IgD-negative memory B cell (primary cell): ENCODE measurements around the gene CNOT1. TPM values are rescaled to one million over a fixed set of nuclear protein-coding genes. Genes with fewer than 3 reads are reported as not detected.
A peak's percentile ranks its signal among the peaks of the same experiment; 100 is the strongest.

Experiments used
- H3K27ac Mint-ChIP-seq, 3 donors: one replicate each; pipeline ENCODE4 v1.8.0; 2020 to 2022; ENCODE audit warnings: mild to moderate bottlenecking in 3 of 3, mixed read lengths in 3 of 3, moderate library complexity in 1 of 3
- H3K27me3 Mint-ChIP-seq: one replicate; pipeline ENCODE4 v1.8.0; 2021; ENCODE audit warnings: mixed read lengths
- H3K36me3 Mint-ChIP-seq: one replicate; pipeline ENCODE4 v1.8.0; 2020; ENCODE audit warnings: mild to moderate bottlenecking, mixed read lengths
- H3K4me1 Mint-ChIP-seq, 3 donors: one replicate each; pipeline ENCODE4 v1.8.0; 2020 to 2022; ENCODE audit warnings: mixed read lengths in 3 of 3, mild to moderate bottlenecking in 1 of 3
- H3K4me3 Mint-ChIP-seq, 4 donors: one replicate each; pipeline ENCODE4 v1.8.0; 2020 to 2022; ENCODE audit warnings: mild to moderate bottlenecking in 4 of 4, mixed read lengths in 4 of 4, moderate library complexity in 3 of 4
- H3K9me3 Mint-ChIP-seq, 3 donors: one replicate each; pipeline ENCODE4 v1.8.0; 2020 to 2021; ENCODE audit warnings: mixed read lengths in 3 of 3, mild to moderate bottlenecking in 1 of 3
- polyA plus RNA-seq: library from polyadenylated mRNA; unstranded; fragments of 300-500 nt; fragmentation: Illumina TruSeq; gene quantifications from one replicate; pipeline ENCODE4 v1.2.3, GENCODE V29; 2021

The CNOT1 gene
- polyA plus RNA-seq, 1 donor from 2014 or later = 80.9 TPM

DNA sequence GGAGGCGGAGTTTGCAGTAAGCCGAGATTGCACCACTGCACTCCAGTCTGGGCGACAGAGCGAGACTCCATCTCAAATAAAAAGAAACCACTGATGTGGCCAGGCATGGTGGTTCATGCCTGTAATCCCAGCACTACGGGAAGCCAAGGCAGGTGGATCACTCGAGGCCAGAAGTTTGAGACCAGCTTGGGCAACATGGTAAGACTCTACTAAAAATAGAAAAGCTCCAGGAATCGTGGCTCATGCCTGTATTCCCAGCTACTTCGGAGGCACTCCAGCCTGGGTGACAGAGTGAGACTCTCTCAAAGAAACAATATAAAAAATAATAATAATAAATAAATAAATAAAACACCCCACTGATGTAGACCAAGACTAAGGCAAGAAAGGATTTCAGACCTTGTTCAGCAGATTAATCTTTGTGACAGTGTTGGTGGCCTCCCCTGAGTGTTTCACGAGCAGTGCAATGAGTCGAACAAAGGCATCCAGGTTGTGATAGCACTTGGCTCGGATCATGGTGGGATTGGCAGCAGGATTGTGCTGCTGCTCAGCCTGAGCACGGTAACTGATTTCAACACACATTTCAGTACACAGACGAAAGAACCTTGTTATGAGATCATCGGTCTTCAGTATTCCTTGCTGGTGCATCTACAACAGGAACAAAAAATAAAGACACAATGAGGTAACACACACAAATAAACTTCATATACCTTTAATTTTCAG is 95.7 kb downstream of the CNOT1 start:
- Mint-ChIP-seq H3K4me3 (no peak overlapping the region), H3K4me1 (peaks cover 0 to 3% (median 3%) of the 10 kb centered on the region in 3 donors), H3K36me3 (peaks cover 4% of the 10 kb centered on the region), H3K27me3 (no peaks in the 10 kb centered on the region), H3K27ac (no peak overlapping the region), H3K9me3 (no peaks in the 10 kb centered on the region)

DNA sequence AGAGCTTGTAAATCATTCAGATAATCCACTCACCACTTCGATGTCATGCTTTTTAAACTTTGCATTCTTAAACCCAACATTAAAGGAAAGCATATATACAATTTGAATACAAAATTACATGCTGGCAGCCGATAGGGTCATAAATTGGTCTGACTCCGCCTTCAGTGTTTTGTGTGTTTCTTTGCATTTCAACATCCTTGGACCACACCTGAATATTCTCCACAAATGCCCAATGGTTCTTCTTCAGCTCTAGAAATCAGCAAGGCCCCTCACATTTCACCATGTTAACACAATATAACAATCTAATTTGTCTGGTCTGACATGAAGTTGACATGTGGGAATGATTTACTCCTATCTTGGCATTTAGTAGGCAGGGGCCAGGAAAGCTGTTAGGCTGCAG is 97.2 kb downstream of the CNOT1 start:
- no peaks in the 10 kb centered on the region for H3K27me3 Mint-ChIP-seq
- H3K36me3 Mint-ChIP-seq = peaks cover 6% of the 10 kb centered on the region

DNA sequence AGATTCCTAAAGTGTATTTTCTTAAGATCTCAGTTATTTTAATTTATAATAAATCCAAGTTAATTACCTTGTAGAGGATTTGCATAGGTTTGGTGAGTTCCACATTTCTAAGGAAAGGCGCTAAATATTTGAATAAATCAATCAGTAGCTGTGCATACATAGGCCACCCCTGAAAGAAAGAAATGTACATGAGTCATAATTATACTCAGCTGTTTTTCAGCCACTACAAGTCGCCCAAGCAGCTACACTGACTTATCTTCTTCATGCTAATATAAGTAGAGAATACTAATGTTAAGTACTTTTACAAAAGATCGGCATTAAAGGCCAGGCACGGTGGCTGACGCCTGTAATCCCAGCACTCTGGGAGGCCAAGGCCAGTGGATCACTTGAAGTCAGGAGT is 99.4 kb downstream of the CNOT1 start:
- Mint-ChIP-seq H3K4me1 (peaks cover 0 to 5% (median 2%) of the 10 kb centered on the region in 3 donors), H3K4me3 (no peak overlapping the region), H3K27me3 (no peaks in the 10 kb centered on the region), H3K36me3 (peaks cover 6% of the 10 kb centered on the region), H3K27ac (no peak overlapping the region), H3K9me3 (no peaks in the 10 kb centered on the region)

More for the DNA sequence above, 97.2 kb downstream of the CNOT1 start:
- H3K4me3 Mint-ChIP-seq = no peak overlapping the region
- H3K4me1 Mint-ChIP-seq = peaks cover 0 to 5% (median 3%) of the 10 kb centered on the region in 3 donors
- H3K9me3 Mint-ChIP-seq = no peaks in the 10 kb centered on the region
- H3K27ac Mint-ChIP-seq = no peak overlapping the region

DNA sequence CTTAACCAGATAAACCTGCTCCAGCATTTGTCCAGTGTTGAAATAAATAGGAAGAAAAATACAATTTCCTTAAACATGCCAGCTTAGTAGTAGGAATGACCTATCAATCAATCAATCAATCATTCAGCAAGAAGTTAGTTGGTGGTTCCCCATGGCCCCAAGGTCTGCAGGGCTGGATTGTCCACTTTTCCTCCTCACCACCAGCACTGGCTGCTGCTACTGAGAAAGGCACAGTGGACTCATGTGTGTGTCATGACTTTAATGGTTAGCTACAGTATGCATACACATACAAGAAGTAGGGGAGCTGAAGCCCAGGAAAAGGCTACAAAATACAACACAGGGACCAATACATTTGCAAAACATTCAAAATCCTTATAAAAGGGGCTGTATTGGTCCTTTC is 109.9 kb downstream of the CNOT1 start:
- Mint-ChIP-seq H3K4me1 (peaks cover 10 to 16% (median 11%) of the 10 kb centered on the region in 3 donors), H3K9me3 (no peaks in the 10 kb centered on the region), H3K27ac (peak overlapping the region in 1 of 3 donors; percentile 27), H3K4me3 (peak overlapping the region in 1 of 4 donors; percentile 29), H3K27me3 (no peaks in the 10 kb centered on the region), H3K36me3 (no peaks in the 10 kb centered on the region)

DNA sequence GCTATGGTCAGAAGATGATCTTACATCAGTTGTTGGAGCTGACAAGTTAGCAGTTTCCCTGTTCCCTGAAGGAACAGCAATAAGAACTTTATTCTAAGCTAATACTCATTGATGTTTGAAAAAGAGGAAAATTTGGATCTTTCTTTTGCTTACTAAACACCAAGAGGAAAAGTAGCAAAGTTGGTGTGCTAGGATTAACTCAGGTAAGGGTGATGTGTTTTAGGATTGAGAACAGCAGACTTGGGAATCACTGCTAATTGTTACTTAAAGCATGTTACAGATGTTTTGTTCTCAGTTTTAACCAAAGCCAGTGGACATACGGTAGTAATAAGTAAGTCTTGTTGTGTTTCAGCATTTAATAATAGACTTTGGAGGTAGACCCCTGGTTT is 110.7 kb downstream of the CNOT1 start:
- no peaks in the 10 kb centered on the region for H3K27me3 Mint-ChIP-seq
- no peaks in the 10 kb centered on the region for H3K36me3 Mint-ChIP-seq
- no peaks in the 10 kb centered on the region for H3K9me3 Mint-ChIP-seq
- H3K27ac Mint-ChIP-seq = peak overlapping the region; percentile 31 to 56 (median 51)
- H3K4me1 Mint-ChIP-seq = peaks cover 11 to 18% (median 13%) of the 10 kb centered on the region in 3 donors
- H3K4me3 Mint-ChIP-seq = peak overlapping the region in 1 of 4 donors; percentile 79

DNA sequence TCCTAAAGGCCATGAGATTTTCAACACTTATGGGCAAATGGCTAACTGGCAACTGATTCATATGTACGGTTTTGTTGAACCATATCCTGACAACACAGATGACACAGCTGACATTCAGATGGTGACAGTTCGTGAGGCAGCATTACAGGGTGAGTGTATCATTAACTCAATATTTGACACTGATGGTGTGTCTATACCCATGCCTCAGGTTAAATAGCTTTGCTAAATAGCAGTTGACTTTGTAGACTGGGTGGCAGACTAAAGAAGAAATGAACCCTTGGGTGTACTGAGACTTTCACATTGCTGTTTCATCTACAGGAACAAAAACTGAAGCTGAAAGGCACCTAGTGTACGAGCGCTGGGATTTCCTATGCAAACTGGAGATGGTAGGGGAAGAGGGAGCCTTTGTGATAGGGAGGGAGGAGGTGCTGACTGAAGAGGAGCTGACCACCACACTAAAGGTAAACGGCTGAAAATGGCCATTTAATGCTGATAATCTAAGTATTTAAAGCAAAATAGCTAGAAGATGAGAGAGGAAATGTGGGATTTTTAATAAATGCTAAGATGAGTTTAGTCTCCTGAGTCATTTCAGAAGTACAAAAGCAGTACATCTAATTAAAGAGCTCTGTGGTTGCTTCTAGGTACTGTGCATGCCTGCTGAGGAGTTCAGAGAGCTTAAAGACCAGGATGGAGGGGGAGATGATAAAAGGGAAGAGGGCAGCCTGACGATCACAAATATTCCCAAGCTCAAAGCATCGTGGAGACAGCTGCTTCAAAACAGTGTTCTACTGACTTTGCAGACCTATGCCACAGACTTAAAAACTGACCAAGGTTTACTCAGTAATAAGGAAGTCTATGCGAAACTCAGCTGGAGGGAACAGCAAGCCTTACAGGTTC is 111.3 kb downstream of the CNOT1 start:
- Mint-ChIP-seq H3K4me1 (peaks cover 11 to 20% (median 13%) of the 10 kb centered on the region in 3 donors), H3K9me3 (no peaks in the 10 kb centered on the region), H3K27me3 (no peaks in the 10 kb centered on the region), H3K27ac (peak overlapping the region; percentile 51 to 78 (median 56)), H3K36me3 (no peaks in the 10 kb centered on the region), H3K4me3 (peak overlapping the region in 1 of 4 donors; percentile 79)

DNA sequence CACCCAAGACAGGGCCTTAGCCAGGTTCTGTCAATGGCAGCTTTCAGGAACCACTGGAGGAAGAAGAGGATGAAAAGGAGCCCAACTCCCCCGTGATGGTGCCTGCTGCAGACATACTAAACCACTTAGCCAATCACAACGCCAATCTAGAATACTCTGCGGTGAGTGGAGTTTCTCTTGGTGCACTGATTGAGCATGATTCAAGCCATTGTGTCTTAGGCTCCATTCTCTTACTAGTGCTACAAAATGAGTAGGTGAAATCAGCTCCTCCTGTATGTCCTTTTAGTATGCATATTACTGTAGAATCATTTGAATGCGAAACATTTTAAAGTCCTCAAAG is 112.9 kb downstream of the CNOT1 start:
- H3K4me3 Mint-ChIP-seq = peak overlapping the region; percentile 70 to 94 (median 82)
- no peaks in the 10 kb centered on the region for H3K36me3 Mint-ChIP-seq
- peak overlapping the region in 2 of 3 donors; percentile 13 to 64 for H3K27ac Mint-ChIP-seq

DNA sequence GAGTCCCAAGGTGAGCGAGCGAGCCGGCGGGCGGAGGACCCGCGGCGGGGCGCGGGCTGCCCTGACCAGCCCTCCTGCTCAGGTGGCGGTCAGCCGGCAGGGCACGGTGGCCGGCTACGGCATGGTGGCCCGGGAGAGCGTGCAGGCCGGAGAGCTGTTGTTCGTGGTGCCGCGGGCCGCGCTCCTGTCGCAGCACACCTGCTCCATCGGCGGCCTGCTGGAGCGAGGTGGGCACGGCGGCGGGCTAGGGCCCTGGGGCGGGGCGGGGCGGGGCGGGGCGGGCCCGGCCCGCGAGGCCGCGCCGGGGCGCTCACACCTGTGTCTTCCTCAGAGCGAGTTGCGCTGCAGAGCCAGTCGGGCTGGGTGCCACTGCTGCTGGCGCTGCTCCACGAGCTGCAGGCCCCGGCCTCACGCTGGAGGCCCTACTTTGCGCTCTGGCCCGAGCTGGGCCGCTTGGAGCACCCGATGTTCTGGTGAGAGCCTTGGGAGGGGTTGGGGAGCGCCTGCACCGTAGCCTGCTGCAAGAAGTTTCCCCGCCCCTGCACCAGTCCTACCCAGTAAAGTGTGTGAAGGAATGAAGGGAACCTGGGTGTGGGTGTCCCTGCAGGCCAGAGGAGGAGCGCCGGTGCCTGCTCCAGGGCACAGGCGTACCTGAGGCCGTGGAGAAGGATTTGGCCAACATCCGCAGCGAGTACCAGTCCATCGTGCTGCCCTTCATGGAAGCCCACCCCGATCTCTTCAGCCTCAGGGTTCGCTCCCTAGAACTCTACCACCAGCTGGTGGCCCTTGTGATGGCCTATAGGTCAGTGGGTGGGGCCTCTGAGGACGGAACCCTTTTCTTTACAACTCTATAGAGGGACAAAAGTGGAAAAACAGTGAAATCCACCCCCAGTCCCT is 113.5 kb downstream of the CNOT1 start:
- H3K36me3 Mint-ChIP-seq = no peaks in the 10 kb centered on the region
- peak overlapping the region in 2 of 3 donors; percentile 89 to 91 for H3K27ac Mint-ChIP-seq
- H3K27me3 Mint-ChIP-seq = no peaks in the 10 kb centered on the region
- H3K4me1 Mint-ChIP-seq = peaks cover 11 to 20% (median 19%) of the 10 kb centered on the region in 3 donors
- H3K4me3 Mint-ChIP-seq = peak overlapping the region; percentile 90 to 95 (median 94)
- H3K9me3 Mint-ChIP-seq = no peaks in the 10 kb centered on the region

More for the DNA sequence above, 112.9 kb downstream of the CNOT1 start:
- no peaks in the 10 kb centered on the region for H3K9me3 Mint-ChIP-seq
- H3K27me3 Mint-ChIP-seq = no peaks in the 10 kb centered on the region
- peaks cover 11 to 20% (median 19%) of the 10 kb centered on the region in 3 donors for H3K4me1 Mint-ChIP-seq

DNA sequence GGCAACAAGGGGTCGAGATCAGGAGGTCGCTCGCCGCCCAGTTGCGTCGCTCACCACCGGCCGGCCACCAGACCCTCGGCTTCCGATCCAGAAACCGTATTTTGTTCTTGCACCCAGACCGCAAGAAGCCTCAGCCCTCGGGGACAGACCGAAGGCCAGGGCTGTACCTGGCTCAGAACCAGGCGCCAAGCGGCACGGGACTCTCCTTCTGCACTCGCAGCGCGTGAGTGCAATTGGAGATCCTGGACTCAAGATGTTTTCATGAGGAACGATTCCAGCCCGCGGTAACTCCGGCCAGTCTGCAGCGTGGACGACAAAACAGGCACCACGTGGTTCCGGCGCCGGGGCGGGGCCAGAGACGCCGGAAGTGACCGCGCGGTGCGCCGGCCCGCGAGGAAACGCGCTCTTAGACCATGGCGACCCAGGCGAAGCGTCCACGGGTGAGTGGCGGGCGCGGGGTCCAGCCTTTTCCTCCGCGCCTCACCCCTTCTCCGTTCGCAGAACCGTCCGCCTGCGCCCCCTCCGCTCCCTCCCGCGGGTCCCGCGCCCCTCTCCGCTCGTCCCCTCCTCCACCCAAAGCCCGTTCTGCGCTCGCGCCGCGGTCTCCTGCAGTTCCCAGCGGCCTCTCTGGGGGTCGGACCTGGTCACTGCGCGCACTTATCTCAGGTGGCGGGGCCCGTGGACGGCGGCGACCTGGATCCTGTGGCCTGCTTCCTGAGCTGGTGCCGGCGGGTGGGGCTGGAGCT is 114.3 kb downstream of the CNOT1 start, which contains the start of gene SETD6:
TSS of gene SETD6 (plus strand) at position 393 of the 746 bp plus-strand sequence. CDS start at position 414, 21 bp downstream.
- Mint-ChIP-seq H3K27me3 (no peaks in the 10 kb centered on the region), H3K4me1 (peaks cover 11 to 20% (median 19%) of the 10 kb centered on the region in 3 donors), H3K27ac (peak within 1 kb of the TSS; percentile 89 to 97 (median 96)), H3K9me3 (no peaks in the 10 kb centered on the region), H3K36me3 (no peaks in the 10 kb centered on the region), H3K4me3 (peak within 1 kb of the TSS; percentile 90 to 95 (median 94))

DNA sequence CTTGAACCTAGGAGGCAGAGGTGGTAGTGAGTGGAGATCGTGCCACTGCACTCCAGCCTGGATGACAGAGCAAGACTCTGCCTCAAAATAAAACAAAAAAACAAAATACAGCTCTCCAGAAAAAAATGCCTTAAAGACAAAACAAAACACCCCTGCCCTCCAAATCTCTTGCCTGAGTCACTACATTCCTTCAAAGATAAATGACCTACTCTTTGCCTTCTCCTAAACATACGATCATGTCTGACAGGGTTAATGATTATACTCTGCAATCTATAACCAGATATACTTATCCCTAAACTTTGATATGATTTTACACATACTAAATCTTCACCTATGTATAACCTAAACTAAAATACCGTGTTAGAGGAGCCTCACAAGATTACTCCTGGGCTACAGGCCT is 115.8 kb downstream of the CNOT1 start:
- H3K4me3 Mint-ChIP-seq = peak overlapping the region in 1 of 4 donors; percentile 95
- H3K4me1 Mint-ChIP-seq = peaks cover 11 to 20% (median 19%) of the 10 kb centered on the region in 3 donors
- no peaks in the 10 kb centered on the region for H3K36me3 Mint-ChIP-seq
- H3K27me3 Mint-ChIP-seq = no peaks in the 10 kb centered on the region
- H3K27ac Mint-ChIP-seq = peak overlapping the region in 2 of 3 donors; percentile 19 to 89
- H3K9me3 Mint-ChIP-seq = no peaks in the 10 kb centered on the region

DNA sequence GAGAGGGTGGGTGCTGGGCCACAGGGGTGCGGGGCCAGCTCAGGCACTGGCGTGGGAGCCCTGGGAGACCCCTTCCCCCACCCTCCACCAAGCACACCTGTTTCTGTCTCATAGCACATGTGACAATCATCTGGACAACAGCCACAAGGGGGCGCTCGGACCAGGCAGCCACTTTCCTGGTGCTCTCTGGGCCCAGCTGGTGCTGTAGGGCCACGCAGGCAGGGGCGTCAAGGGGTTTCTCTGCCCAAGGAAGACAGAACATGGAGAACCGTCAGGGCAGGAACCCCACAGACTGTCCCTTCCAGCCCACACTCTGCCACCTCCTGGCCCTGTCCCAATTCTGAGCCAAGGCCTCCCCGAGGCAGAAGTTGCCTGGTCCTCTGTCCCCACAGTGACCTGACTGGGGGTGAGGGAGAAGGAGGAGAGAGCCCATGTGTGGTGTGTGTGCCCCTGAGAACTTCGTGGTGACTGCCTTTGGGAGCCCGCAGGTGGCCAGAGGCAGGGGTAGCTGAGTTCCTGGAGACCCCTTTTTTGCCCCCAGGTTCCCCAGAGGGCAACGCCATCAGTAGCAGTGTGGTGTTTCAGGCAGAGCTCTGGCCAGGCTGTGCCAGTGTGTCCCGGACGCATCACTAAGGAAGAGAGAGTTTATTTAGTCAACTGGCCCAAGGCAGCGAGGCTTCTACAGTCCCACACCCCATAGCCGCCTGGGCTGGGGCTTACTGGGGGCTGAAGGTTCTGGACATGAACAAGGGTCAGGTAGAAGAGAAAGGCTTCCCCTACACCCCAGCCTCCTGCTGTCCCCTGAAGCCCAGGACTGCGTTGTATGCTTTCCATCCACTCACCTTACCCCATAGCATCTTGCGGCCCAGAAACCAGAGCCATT is 117.5 kb downstream of the CNOT1 start:
- peak overlapping the region in 2 of 4 donors; percentile 44 to 95 for H3K4me3 Mint-ChIP-seq
- H3K27me3 Mint-ChIP-seq = no peaks in the 10 kb centered on the region
- H3K27ac Mint-ChIP-seq = peak overlapping the region in 1 of 3 donors; percentile 89
- H3K36me3 Mint-ChIP-seq = no peaks in the 10 kb centered on the region
- no peaks in the 10 kb centered on the region for H3K9me3 Mint-ChIP-seq
- H3K4me1 Mint-ChIP-seq = peaks cover 7 to 19% (median 17%) of the 10 kb centered on the region in 3 donors

DNA sequence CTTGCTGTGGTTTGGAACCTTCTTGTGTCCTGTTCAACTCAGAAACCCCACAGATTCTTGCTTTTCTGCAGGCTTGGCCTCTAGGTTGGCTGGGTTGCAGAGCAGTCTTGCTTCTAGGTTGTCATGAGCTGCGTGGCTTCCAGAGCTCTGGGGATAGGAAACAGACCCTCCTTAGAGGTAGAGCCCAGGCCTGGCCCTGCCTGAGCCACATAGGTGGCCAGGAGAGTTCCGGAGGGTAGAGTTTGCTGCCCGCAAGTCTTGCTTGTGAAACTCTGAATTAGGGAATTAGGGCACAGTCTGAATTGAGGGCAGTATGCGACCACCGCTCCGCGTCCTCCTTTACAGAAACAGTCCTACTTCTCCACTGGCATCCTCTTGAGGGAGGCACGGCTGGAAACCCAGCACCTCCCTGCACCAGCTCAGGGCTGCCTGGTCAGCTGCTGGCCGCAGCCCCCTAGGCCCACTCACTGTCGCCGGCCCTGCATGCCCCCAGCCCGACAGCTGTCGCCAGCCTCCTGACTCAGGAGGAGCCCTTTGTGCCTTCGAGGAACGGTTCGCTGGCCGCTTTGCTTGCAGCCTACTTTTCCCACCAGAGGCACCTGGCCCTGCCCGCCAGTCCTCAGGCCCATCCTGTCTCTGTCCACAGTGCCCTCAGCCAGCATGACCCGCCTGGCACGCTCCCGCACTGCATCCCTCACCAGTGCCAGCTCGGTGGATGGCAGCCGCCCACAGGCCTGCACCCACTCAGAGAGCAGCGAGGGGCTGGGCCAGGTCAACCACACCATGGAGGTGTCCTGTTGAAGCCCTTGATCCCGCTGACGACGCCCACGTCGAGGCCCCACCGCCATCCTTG is 118.6 kb downstream of the CNOT1 start:
- Mint-ChIP-seq H3K4me3 (no peak overlapping the region), H3K9me3 (no peaks in the 10 kb centered on the region), H3K27me3 (no peaks in the 10 kb centered on the region), H3K36me3 (no peaks in the 10 kb centered on the region), H3K4me1 (peaks cover 3 to 13% (median 9%) of the 10 kb centered on the region in 3 donors), H3K27ac (no peak overlapping the region)
